COLO829 (cell line): ENCODE measurements around the gene MTCL3.
"Not testable (repeated sequence)": the region's sequence is repeated elsewhere in the genome, so short reads cannot be mapped to it uniquely, and the experiment has no call there.

Experiments
- DNase-seq: peaks from one replicate; pipeline ENCODE4 v3.0.0; 2012; ENCODE audit warnings: low spot score

The MTCL3 gene

GRCh38 chr6:127466416-127466815 lies 52.7 kb downstream of the MTCL3 start:
- no peak for DNase-seq

DNA sequence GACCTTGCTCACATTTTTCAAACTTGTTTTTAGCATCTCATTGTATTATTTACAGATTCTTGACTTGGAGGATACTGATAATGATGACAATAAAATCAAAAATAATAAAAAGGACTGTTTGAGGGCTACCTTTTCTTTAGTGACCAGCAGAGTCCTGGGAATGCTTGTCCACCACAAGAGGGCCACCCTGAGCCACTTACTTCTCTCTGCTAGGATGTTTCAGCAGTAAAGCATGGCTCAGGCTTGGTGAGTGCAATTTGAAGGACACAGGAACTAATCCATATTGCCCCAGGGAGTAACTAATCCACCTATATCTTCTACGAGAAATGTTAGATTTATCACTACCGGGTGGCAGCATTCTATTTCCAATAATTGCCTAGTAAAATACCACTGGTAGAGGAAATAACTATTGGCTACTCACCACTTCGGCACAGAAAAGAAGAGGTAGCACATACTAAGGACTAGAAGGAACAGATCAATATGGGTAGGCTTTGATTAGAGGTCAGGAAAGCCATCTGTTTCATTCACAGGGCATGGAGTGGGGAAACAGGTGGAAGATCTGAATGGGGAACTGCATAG lies 54.2 kb downstream of the MTCL3 start:
- peak; percentile 60 for DNase-seq

DNA sequence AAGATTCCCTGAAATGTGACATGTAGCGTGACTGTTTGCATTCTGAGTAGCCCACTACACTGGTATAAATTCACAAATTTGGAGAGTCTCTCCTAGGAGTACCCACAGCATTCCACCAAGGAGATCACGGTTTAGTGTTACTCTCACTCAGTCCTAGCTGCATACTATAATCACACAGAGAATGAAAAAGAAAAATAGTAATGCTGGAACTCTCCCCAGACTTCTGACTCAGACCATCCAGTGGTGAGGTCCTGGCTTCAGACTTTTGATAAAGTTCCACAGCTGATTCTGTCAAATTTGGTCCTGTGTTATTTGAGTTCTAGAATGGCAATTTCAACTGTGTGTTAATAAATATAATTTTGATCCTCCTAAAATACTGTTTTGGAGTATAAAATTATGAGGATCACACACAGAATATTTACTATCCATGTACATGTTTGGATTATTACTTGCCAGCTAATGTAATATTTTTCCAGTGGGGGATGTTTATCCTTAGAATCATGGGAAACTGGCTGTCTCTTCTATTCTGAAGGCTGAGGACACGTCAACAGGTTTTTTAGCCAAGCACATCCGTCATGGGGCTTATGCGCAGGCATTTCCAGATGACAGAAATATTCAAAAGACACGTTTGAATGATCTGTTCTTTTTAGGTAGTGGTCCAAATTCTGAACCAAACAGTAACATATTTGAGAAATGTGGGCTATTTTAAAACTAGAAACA lies 54.8 kb downstream of the MTCL3 start:
- no peak for DNase-seq

DNA sequence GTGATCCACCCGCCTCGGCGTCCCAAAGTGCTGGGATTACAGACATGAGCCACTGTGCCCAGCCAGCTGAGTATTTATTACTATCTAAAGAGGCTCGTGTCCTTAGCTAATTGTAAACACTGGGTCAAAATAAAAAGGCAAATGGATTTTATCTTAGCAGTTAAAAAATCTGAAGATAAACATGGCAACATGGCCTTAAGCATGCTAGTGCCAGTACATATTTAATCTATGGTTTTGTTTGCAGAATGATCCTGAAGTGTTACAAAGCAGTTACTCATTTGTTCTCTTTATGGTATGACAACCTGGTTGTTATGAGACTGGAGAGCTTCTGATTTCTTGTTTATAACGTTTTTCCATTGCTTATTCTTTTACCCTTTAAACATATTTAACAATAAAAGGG lies 56.1 kb downstream of the MTCL3 start:
- DNase-seq: no peak

GRCh38 chr6:127462376-127462775 lies 56.8 kb downstream of the MTCL3 start:
- no peak for DNase-seq

DNA sequence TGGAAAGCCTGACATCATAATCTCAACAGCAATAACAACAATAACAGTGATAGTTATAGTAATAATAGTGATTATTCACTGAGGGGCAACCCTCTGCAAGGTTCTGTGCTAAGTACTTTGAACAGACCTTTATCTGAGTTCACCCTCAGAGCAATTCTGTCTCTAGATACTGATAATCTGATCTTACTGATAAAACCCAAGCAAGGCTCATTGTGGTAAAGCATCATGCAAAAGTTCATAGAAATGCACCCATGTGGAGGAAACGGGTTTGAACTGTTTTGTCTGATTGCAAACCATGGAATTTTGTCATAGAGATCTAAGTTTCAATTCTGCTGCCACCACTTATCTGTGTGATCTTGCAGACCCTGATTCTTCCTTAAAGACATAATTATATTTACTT lies 58.7 kb downstream of the MTCL3 start:
- DNase-seq: no peak

DNA sequence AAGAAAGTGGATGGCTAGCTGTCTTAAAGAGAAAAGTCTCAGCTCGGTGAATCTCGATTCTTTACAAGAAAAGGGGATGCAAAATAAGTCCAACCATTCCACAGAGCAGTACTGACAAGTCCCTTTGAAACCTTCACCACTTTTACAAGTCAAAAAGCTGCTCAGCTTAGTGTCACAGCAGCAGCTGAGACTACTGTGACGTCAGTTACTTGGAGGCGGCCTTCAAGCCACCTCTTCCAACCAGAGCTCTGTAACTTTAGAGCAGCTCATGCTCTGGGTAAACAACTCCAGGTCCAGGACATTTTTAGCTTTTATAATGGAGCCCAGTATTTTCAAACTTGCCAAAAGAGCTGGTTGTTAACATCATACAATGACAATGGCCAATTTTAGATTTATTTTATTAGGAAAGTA lies 59.9 kb downstream of the MTCL3 start, which contains the start of gene KIAA0408:
KIAA0408 (minus strand) TSS at position 159 of the 411 bp plus-strand sequence. CDS start 5,408 bp downstream, outside the sequence.
- DNase-seq: peak; percentile 31

DNA sequence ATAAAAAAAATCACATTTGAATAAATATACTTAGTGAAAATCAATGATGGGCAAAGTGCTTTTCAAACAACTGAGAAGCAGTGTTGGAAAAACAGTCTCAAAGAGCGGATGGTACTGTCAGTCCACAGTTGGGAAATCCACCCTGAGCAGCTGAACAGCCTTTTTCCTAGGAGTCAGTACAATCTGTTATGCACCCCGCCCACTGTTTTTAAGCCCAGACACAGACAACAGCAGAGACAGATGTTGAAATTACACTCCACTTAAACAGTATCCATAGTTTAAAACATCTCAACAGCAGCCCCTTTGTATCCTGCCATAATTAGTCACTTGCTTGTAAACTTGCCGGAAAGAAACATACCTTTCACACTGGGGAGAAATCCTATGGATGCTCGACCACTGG lies 60.3 kb downstream of the MTCL3 start:
- DNase-seq: peak; percentile 78

DNA sequence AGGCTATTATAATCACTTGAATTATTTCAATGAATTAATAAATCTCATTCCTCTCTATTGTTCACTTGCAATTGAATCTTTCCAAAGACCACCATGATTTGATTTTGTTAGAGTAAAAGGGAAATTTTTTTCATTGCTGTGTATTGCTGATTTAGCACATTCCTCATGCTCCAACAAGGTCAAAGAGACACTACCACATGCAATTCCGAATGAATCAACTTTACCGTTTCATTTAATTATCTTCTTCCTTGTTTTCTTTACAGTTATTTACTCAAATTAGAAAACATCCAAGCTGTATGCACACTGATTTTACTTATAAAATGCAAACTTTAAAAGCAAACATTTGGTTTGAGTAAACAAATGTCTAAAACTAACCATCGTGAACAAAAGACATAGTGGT lies 60.9 kb downstream of the MTCL3 start:
- no peak for DNase-seq

- no peak for DNase-seq
These were observed 61.6 kb downstream of the MTCL3 start for GRCh38 chr6:127457456-127458064.

DNA sequence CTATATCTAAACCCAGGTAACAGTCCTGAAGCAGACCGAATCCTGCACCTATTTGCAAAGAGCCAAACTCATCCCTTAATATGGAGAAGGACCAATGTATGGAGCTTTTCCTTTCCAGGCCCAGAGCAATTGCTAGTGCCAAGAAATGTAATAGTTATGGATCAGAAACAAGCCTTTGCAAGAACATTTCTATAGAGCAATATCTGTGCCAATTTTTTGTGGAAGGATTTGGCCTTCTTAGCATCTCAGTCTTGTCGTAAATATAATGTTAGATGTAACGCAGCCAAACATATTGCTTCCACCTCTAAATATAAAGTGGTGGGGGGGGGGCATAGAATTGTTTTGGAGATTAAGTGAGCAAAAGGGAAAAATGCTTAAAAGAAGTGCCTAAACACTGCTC lies 62.7 kb downstream of the MTCL3 start:
- DNase-seq: no peak

DNA sequence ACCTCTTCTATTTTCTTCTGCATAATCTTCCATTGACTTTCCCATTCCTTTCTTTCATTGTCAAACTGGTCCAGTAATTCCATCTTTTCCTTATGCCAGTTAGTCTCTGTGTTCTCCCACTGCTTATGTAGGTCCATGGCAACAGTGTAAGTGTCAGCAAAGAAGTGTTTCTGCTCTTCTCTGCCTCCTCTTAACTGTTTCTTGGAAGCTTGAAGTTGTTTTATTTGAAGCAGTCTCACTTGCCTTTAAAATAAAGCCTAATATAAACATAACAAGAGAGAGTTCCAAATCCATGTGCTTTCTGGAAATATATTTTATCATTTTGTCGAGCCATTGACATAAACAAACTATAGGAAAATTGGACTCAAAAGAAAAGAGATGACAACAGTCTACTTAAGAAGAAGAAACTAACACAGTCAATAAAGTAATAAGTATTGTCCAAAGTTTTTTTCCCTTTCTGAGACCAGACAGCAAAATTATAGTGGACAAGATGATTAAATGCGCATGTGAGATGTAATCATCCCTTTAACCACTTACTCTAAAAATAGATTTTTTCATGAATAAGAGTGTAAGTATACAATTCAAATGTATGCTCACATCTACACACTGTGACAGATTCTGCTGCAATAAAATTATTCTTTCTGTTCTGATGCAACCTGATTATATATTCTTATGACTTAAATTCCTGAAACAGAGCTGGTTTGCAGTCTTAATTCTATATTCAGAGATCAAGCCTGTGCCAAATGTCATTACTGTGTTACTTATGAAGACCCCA lies 65.1 kb downstream of the MTCL3 start:
- no peak for DNase-seq

DNA sequence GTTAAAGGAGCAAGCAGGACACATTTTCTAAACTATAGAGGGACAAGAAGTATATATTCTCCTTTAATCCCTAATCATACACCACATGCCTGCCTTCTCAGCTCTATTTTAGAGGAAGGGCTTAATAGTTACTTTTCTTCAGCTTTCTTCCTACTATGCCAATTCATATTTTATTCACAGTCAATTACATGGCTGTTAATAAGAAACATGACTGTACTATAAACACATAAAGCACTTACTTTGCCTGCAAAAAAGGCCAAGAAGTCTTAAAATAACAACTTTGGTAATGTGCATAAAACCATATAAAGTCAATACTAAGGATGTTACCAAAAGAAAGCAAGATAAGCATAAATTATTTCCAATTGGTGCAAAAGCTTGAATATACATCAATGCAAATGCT lies 66.3 kb downstream of the MTCL3 start:
- DNase-seq: no peak

DNA sequence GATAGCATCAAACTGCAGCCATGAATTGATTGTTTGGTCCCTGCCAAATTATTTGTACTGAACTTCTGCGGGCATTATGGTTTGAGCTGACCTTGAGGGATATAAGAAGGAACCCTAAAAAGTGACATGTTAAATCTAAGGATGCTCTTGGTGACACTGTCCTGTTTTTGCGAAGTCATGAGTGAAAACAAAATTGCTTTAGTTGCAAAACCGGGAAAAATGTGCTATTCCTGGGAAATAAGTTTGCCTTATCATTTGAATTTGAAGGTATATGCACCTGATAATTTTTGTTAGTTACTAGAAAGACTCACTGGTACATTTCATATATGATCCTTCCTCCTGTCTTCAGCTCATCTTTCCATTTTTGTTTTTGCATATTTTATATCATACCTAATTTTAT lies 67.7 kb downstream of the MTCL3 start:
- no peak for DNase-seq

- no peak for DNase-seq
These were observed 71.4 kb downstream of the MTCL3 start for GRCh38 chr6:127447780-127448179.

- DNase-seq: no peak
These were observed 72.8 kb downstream of the MTCL3 start for GRCh38 chr6:127446356-127446755.

DNA sequence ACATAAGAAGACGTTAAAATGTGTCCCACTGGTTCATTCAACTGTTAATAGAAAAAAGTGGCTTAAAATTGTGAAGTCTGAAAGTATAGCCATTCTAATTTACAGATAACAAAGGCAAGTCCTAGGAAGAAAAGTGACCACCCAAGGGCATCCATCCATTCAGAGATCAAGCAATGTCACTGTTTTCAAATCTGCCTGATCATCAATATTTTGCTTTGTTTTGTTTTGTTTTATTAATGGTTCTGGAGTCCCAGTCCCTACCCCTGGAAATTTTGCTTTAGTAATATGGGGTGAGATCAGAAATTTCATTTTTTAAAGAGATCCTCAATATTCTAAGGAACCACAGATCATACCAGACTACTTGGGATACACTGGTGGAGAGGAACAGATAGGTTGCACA lies 77.3 kb downstream of the MTCL3 start:
- no peak for DNase-seq

DNA sequence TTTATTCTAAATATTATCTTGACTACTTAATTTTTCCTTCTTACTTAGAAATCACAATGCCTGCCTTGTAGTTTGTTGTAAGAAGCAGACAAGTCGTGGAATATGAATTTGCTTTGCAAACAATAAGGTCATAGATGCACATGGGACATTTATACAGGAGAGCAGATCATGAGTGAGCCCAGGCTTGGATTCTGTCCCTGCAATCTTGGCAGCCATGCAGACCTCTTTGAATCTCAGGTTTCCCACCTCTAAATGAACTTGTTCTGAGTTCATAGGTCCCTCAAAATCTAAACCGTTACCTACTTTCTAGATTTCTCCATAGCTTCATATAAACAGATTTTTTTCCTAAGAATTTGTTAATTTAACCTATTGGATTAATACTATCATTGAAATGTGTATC lies 79.4 kb downstream of the MTCL3 start:
- DNase-seq: no peak

DNA sequence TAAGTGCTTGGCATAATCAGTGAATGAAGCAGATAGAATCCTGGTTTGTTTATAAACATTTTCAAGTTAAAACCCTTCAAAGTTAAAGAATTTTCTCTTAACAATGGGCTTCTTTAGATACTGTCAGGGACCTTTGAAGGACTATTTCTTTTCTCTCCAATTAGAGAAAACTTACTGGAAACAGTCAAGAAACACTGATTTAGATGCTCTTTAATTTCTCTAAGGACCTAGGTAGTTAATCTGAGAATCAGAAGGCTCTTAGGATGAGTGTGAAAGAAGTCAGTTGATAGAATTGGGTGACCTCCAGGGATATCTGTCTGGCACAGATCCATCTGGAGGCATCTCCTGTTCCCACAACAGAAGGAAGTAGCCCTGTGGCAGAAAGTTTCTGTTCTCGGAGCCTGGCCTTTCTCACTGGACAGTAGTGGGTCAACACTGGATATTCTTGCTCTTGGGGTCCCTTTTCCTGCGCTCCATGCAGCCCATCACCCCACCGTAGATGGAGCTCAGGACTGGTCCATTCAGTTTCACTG lies 82.5 kb downstream of the MTCL3 start:
- peak; percentile 26 for DNase-seq

GRCh38 chr6:127435626-127436220 lies 83.4 kb downstream of the MTCL3 start:
- DNase-seq: no peak

GRCh38 chr6:127434651-127435050 lies 84.5 kb downstream of the MTCL3 start:
- no peak for DNase-seq

- not testable (repeated sequence) for DNase-seq
These were observed 90.6 kb downstream of the MTCL3 start for GRCh38 chr6:127428562-127428961.
